Testis (tissue), 3 donors: Measurements from ENCODE around the gene LRG1. TPM values are rescaled to one million over a fixed set of nuclear protein-coding genes. Genes with fewer than 3 reads are reported as not detected.
A peak's percentile ranks its signal among the peaks of the same experiment; 100 is the strongest.

Source experiments
- DNase-seq: peaks from one replicate; pipeline ENCODE4 v3.0.0-alpha.2; 2019
- H3K27ac ChIP-seq, 2 donors: fragments of 200-600 bp; sonication (generic); one replicate each; pipeline ENCODE4 v1.5.1; 2019
- H3K27me3 ChIP-seq: fragments of 200-600 bp; sonication (generic); one replicate; pipeline ENCODE4 v1.5.1; 2019
- H3K36me3 ChIP-seq: fragments of 200-600 bp; sonication (generic); one replicate; pipeline ENCODE4 v1.5.1; 2017; ENCODE audit warnings: low read depth; ENCODE audit errors: missing control alignments
- H3K4me1 ChIP-seq: fragments of 200-600 bp; sonication (generic); one replicate; pipeline ENCODE4 v1.5.1; 2019
- H3K4me3 ChIP-seq, 2 donors: fragments of 200-600 bp; sonication (generic); one replicate each; pipeline ENCODE4 v1.5.1; 2017 to 2019
- H3K9me3 ChIP-seq: fragments of 200-600 bp; sonication (generic); one replicate; pipeline ENCODE4 v1.5.1; 2017
- POLR2A ChIP-seq: fragments of 450-650 bp; IDR thresholded peaks from one replicate; pipeline ENCODE4 v1.6.1; 2017; ENCODE audit warnings: antibody characterized with exemption, mild to moderate bottlenecking, moderate library complexity
- WGBS, 2 donors: methylation state at CpG; one replicate each; pipeline ENCODE4 v1.1.5; 2018; 5-methylcytosine and 5-hydroxymethylcytosine counted together
- intact Hi-C: fragments of 100-400 bp; cut with DNase I; formaldehyde crosslinking; loops from one replicate; pipeline ENCODE4 v1.15.1; 2023; ENCODE audit warnings: low total_unique reads
- polyA plus RNA-seq: library from polyadenylated mRNA; stranded (reverse); fragments of 350-450 nt; fragmentation: Illumina TruSeq; extraction: RNeasy Lipid Tissue Mini Kit (QIAGEN cat#74804); gene quantifications from one replicate; pipeline ENCODE4 v1.2.3, GENCODE V29; 2014; ENCODE audit warnings: low read depth, low replicate concordance; ENCODE audit not compliant: insufficient read depth
- total RNA-seq, 2 donors: library from RNA; depleted of rRNA; stranded (reverse); fragments of >200 nt; gene quantifications; one replicate each; pipeline ENCODE4 v1.2.3, GENCODE V29; 2016
- TF ChIP-seq, protein P1 (sequence below), 3 experiments: fragments of 450-650 bp in 2 of 3; fragments of 200-600 bp in 1 of 3; sonication (generic) in 1 of 3; IDR thresholded peaks; one replicate each; pipeline ENCODE4 v1.5.1; 2016 to 2019; ENCODE audit warnings: antibody characterized with exemption in 3 of 3, mild to moderate bottlenecking in 2 of 3, moderate library complexity in 1 of 3

The LRG1 gene
- total and polyA plus RNA-seq, 3 donors from 2014 or later = 0.24 to 0.58 (median 0.25) TPM

DNA sequence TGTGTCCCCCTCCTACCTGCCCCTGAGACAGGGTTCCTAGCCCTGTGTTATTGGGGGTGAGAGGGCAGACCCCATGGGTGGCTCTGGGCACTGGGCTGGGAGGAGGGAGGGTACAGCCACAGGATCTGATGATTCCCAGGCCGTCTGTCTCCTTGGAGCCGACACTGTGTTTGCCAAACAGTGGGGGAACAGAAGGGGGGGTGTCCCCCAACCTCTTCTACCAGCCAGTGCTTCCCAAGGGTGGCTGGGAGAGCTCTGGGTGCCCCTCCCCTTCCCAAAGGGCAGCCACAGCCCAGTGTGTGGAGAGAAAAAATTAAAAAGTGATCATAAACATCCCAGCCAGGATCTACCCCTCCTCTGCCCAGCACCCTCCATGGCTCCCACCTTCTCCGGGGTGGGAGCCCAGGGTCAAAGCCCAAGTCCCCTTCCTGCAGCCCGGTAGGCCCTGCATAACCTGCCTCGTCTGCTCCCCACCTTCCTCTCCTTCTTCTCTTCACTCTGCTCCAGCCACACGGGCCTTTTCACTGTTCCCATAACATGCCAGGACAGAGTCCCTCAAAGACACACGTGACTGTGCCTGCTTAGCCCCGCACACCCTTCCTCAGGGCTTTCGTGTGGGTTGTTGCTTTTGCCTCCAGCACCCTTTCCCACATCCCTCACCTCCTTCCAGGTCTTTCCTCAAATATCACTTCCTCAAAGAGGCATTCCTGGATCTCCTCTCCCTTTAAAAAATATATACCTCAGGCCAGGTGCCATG lies 20.1 kb downstream of the LRG1 start:
- intact Hi-C loops = no loop called here
- no peak overlapping the region for H3K4me3 ChIP-seq
- DNase-seq = no peak
- no peaks in the 10 kb centered on the region for H3K27me3 ChIP-seq
- H3K4me1 ChIP-seq = peaks cover 10% of the 10 kb centered on the region
- TF ChIP-seq, protein P1, sequence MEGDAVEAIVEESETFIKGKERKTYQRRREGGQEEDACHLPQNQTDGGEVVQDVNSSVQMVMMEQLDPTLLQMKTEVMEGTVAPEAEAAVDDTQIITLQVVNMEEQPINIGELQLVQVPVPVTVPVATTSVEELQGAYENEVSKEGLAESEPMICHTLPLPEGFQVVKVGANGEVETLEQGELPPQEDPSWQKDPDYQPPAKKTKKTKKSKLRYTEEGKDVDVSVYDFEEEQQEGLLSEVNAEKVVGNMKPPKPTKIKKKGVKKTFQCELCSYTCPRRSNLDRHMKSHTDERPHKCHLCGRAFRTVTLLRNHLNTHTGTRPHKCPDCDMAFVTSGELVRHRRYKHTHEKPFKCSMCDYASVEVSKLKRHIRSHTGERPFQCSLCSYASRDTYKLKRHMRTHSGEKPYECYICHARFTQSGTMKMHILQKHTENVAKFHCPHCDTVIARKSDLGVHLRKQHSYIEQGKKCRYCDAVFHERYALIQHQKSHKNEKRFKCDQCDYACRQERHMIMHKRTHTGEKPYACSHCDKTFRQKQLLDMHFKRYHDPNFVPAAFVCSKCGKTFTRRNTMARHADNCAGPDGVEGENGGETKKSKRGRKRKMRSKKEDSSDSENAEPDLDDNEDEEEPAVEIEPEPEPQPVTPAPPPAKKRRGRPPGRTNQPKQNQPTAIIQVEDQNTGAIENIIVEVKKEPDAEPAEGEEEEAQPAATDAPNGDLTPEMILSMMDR (IDR thresholded peaks at IDR 0.05) = no peak
- no peak for TF ChIP-seq POLR2A
- no peaks in the 10 kb centered on the region for H3K36me3 ChIP-seq
- 86 to 88% methylated on average over 9 of the region's 9 CpGs for WGBS, 2 donors
- no peak overlapping the region for H3K27ac ChIP-seq
- H3K9me3 ChIP-seq = no peaks in the 10 kb centered on the region

DNA sequence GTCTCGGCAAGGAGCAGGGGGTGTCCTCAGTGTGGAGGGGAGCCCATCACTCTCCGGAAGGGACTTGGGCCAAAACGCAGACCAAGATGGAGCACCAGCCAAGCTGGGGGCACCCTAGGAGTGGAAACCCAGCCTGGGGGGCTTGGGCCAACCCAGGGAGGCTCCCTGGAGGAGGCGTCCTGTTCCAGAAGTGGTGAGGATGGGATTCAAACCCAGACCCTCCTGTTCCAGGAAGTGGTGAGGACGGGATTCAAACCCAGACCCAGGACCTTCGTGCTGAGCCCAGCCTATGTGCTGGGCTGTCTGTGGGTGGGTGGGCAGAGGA lies 20.7 kb downstream of the LRG1 start:
- no peak for DNase-seq
- intact Hi-C loops = no loop called here
- Histone ChIP-seq H3K27me3 (no peaks in the 10 kb centered on the region), H3K9me3 (no peaks in the 10 kb centered on the region), H3K4me3 (no peak overlapping the region), H3K27ac (no peak overlapping the region), H3K36me3 (no peaks in the 10 kb centered on the region), H3K4me1 (peaks cover 10% of the 10 kb centered on the region)
- WGBS, 2 donors = 89 to 92% methylated on average over 3 to 6 of the region's 6 CpGs
- no peak for TF ChIP-seq POLR2A
- TF ChIP-seq, protein P1 (IDR thresholded peaks at IDR 0.05) = no peak

DNA sequence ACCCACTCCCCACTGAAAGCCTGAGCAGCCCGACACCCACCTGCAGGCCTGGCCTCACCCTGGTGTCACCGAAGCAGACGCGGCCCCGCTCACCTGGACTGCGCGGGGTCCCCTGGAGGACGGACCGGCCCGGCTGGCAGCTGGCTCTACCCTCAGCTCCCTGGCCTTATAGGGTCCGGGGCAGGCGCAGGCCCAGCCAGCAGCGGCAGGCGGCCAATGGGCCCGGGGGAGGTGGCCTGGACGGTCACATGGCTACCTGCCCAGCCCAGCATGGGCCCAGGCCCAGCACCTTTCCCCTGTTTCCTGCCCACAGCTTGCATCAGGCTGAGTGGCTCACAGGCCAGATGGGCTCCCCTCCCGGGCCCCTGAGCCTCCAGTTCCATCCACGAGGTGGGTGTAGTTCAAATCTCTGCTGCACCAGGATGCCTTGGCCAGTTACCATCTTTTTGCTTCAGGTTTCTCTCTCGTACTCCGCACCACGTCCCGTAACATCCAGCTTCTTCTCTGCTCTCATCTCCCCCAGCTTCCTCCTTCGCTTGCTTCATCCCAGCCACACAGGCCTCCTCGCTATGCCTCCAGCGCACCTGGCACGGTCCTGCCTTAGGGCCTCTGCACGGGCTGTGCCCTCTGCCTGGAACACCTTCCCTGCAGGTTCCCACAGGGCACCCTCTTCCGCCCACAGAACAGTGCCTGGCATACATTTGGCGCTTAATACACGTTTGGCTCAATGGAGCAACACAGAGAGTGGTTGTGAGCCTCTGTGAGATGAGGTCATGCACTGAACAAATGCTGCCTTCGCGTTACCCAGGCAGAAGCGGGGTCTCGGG lies 21.3 kb downstream of the LRG1 start, which contains the start of gene PLIN4:
Gene PLIN4 (minus strand): TSS at position 142 of the 827 bp plus-strand sequence. CDS start 214 bp downstream, outside the sequence.
- Histone ChIP-seq H3K27ac (no peak within 1 kb of the TSS), H3K4me3 (no peak within 1 kb of the TSS), H3K4me1 (peaks cover 10% of the 10 kb centered on the region), H3K27me3 (no peaks in the 10 kb centered on the region), H3K36me3 (no peaks in the 10 kb centered on the region), H3K9me3 (no peaks in the 10 kb centered on the region)
- WGBS, 2 donors = 54 to 57% methylated on average over 30 to 34 of the region's 34 CpGs
- intact Hi-C loops = no loop called here
- peak; percentile 66 for DNase-seq
- TF ChIP-seq, protein P1 (IDR thresholded peaks at IDR 0.05) = no peak
- no peak for TF ChIP-seq POLR2A

GRCh38 chr19:4517451-4518057 lies 22.3 kb downstream of the LRG1 start:
- H3K4me1 ChIP-seq = peaks cover 10% of the 10 kb centered on the region
- no peak for DNase-seq
- intact Hi-C loops = no loop called here
- no peaks in the 10 kb centered on the region for H3K36me3 ChIP-seq
- no peaks in the 10 kb centered on the region for H3K27me3 ChIP-seq
- no peak for TF ChIP-seq POLR2A
- TF ChIP-seq, protein P1 (IDR thresholded peaks at IDR 0.05) = no peak
- no peaks in the 10 kb centered on the region for H3K9me3 ChIP-seq
- 82 to 90% methylated on average over 9 to 24 of the region's 24 CpGs for WGBS, 2 donors
- no peak overlapping the region for H3K4me3 ChIP-seq
- no peak overlapping the region for H3K27ac ChIP-seq
